ENCODE measurements around the gene PXN.

PXN gene

DNA sequence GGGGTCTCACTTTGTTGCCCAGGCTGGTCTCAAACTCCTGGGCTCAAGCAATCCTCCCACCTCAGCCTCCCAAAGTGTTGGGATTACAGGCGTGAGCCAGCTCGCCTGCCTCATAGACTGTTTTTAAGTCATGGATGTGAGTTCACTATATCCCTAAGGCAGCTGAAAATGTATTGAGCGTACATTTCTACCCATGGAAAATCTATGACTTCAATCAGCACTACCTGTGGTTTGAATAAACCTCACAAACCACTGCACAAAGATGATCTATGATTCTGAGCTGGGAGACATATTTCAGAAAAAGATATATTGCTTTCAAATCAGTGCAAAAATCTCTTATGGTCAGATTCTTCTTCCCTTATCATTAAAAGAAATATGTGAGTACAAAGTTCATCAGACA lies 93.5 kb downstream of the PXN start:
- DNase-seq (ENCODE audit: low read depth, low spot score): no peak

DNA sequence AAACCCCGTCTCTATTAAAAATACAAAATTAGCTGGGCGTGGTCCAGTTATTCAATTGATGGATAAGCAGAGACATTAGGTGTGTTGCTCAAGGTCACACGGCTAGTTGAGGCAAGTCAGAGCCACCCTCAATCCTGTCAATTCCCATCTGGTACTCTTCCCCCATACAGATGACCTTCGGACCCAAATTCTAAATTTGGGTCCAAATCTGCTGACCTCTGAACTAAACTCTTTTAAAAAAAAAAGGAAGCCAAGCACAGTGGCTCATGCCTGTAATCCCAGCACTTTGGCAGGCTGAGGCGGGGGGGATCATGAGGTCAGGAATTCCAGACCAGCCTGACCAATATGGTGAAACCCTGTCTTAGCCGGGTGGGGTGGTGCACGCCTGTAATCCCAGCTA lies 94.9 kb downstream of the PXN start:
- DNase-seq (ENCODE audit: low read depth, low spot score): no peak

DNA sequence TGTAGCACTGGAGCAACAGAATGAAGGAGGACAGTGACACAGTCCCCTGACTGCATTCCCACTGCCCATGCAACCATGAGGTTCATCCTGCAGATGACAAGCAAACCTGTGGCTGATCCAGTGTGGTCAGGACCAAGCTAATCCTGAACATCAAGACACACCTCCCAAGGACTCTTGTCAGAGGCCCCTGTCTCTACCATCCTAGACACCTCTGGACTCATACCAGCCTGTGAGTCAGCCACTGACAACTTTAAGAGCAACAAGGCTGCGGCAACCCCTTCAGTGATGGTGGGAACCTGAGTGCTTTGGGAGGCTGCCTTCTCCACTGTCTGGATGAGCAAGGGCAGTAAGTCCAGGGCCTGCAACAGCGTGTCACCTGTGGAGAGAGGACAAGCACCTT lies 95.6 kb downstream of the PXN start:
- no peak for DNase-seq (ENCODE audit: low read depth, low spot score)

DNA sequence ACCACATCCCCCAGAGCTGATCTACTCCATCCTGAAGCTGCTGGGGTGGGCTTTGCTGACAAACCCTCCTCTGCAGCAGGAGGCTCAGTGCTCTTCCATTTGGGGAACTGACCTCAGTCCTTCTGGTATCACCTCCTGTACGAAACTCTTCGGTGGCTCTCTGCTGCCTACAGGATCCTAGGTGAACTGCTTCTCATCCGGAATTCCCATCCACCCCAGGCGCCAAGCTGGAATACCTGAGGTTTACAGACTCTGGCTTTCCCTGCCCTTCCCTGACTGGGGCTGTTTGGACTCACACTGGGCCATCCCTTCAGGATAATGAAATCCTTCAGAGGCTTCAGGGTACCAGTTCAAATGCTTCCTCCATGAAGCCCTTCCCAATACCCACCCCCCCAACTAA lies 97.2 kb downstream of the PXN start:
- DNase-seq (ENCODE audit: low read depth, low spot score): no peak

DNA sequence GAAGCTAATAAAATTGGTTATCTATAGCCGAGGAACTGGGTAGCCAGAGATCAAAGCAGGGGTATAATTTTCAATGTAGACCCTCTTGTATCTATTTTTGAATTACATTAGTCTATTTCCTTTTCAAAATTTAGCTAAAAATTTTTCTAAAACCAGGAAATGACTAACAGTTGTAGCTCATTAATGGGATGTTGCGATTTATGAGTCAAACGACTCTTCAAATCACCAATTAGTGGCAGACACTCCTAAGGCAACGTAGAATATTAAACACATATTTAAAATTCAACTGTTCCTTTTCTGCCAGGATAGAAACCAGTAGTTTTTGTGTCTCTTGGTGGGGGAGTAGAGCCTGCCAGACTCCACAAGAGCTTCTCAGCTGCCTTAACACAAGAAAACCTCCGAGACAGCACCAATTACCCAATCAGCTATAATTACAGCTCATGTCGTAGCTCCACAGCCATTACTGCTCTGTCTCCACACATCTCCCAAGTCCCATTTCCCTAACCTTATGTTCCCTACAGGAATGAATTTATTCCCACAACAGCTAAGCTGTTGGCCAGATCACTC lies 97.9 kb downstream of the PXN start:
- DNase-seq (ENCODE audit: low read depth, low spot score): no peak

DNA sequence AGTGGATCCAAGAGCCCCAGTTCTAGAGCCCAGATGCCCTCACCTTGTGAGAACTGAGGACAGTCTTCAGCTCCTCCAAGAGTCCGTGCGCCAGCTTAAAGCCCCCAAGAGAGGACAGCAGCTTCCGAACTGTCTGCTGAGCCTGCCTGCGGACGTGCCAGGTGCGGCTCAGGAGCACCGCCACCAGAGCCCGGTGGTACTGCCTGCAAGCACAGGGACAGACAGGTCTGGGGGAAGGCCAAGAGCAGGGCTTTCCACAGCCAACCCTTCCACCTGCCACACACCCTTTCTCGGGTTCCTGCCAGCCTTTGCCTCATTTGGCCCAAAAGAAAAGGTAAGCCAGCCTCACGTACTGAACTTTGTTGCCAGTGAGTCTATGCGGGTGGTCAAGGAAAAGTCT lies 101.2 kb downstream of the PXN start:
- no peak for DNase-seq (ENCODE audit: low read depth, low spot score)

DNA sequence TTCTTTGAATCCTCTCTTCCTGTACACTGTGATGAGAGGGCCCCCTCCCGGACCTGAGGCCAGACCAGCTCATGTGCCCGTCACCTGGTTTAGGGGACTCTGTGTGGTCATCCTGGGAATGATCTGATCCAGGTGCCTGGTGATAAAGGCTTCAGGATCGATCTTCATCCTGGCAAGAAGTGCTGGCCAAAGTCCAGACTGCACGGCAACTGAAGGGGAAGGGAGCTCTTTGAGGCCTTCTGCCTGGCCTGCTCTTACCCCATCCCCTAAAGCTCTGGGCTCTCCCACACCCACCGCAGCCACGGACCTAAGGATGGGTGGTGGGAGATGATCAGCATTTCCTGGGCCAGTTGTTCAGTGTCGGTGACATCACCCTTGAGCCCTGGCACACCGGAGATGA lies 102.8 kb downstream of the PXN start:
- no peak for DNase-seq (ENCODE audit: low read depth, low spot score)

DNA sequence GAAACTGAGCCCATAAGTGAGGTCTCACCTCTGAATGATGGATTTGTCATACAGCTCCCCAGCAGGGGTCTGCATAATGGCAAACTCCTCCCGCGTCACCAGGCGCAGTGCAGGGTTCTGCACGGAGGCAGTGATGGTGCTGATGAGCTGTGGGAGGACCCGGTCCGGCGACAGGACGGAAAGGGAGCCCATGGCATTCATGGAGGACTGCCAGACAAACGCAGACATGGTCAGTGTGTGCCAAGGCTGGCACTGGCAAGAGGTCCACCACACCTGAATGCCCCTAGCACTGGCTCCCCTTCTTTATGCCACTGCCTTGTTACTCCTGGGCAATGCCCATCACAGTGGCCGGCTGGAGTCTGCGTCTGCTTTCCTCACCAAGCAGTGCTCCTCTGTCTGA lies 103.7 kb downstream of the PXN start:
- no peak for DNase-seq (ENCODE audit: low read depth, low spot score)
